Hematopoietic multipotent progenitor cell treated with erythropoietin and hydrocortisone succinate and interleukin-3 and kit ligand, for 17 days (in vitro differentiated cells): ENCODE data around the gene SUMO2.
"Not testable (repeated sequence)": the region's sequence is repeated elsewhere in the genome, so short reads cannot be mapped to it uniquely, and the experiment has no call there.

Source experiments
- DNase-seq: peaks from one replicate; pipeline ENCODE4 v3.0.0-alpha.2; 2015; ENCODE audit warnings: low spot score

SUMO2 gene

DNA sequence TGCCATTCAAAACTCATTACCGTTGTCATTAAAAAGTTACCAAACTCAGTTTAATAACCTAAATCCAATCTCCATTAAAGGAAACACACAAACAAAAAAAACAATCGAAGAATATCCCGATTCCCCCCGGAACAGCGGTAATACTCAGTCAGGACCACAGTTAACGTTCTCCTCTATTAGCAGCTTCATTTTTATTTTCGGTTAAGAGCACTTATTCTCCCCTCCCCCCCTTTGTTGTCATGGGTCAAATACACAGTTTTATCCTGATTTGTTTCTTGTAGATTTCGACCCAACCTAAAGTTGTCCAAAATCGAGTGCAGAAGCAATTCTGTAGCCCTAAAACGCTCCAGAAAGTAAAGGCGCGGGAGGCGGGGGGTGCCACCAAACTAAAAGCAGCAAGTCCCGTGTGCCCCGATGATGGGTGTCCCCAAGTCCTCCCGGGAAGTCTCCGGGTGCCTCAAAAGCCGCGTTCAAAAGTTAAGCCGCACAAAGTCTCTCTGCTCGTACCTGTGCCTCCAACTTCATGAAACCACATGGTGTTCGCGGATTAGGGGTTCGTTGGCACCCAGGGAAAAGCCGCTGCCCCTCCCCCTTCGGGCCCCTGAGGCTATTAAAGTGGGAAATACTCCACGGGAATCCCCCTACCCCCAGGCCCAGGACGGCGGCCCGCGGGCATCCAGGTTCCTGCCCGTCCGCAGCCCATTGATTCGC lies 996 bp downstream of the SUMO2 start:
- peak; percentile 47 for DNase-seq

DNA sequence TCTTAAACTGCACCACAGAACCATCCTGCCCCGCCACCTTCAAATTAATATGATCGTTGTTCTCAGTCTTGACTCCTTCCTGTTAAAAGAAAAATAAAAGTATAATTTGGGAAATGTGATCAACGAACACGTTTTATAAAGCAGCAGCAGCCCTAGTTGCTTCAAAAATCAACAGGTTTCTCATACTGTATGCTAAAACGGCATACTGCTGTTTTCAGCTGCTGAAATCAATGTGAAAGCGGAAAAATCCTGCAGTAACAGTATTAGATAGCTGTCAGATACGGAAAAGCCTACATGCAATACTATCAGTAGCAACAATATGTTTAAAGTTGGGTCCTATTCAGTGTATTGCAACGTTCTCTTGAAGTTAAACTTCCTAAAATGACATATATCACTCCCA lies 1.6 kb downstream of the SUMO2 start:
- DNase-seq = peak; percentile 19

DNA sequence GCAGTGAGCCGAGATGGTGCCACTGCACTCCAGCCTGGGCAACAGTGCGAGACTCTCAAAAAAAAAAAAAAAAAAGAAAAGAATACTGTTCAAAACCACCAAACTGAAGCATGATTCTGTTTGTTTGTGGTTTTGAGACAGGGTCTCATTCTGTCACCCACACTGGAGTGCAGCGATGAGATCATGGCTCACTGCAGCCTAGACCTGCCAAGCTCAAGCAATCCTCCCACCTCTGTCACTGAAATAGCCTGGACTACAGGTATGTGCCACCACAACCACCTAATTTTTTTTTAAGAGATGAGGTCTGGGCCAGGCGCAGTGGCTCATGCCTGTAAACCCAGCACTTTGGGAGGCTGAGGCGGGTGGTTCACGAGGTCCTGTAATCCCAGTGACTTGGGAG lies 4.3 kb downstream of the SUMO2 start:
- DNase-seq = no peak

DNA sequence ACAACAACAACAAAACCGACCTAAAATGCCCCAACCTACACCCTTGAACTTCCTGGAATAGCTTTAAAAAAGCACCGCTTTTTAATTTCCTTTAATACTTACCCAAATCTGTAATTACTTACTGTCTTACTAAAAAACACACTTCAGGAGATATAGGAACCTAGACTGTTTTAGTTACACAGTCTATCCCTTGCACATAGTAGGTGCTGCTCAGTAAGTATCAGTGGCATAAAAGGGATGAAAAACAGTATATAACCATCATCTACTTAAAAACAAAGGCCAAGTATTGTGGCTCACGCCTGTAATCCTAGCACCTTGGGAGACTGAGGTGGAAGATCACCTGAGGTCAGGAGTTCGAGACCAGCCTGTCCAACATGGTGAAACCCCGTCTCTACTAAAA lies 6.1 kb downstream of the SUMO2 start:
- no peak for DNase-seq

DNA sequence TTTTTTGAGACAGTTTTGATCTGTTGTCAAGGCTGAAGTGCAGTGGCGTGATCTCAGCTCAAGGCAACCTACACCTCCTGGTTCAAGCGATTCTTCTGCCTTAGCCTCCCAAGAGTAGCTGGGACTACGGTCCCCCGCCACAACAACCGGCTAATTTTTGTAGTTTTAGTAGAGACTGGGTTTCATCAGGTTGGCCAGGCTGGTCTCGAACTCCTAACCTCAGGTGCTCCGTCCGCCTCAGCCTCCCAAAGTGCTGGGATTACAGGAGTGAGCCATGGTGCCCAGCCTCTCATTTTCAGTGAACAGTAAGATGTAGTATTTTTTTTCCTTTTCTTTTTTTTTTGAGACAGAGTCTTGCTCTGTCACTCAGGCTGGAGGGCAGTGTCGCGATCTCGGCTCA lies 7.8 kb downstream of the SUMO2 start:
- DNase-seq = no peak

DNA sequence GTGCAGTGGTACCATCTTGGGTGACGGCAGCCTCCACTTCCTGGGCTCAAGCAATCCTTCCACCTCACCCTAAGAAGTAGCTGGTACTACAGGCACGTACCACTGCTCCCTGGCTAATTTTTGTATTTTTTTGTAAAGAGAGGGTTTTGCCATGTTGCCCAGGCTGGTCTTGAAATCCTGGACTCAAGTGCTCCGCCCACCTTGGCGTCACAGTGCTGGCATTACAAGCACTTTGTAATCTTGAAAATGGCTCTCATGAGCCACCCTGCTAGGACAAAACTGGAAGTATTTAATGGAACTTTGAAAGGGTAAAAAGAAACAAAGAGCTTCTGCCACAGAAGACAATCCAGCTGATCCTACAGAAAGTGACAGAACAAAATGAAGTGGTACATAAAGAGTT lies 9.2 kb downstream of the SUMO2 start:
- DNase-seq = peak; percentile 27

DNA sequence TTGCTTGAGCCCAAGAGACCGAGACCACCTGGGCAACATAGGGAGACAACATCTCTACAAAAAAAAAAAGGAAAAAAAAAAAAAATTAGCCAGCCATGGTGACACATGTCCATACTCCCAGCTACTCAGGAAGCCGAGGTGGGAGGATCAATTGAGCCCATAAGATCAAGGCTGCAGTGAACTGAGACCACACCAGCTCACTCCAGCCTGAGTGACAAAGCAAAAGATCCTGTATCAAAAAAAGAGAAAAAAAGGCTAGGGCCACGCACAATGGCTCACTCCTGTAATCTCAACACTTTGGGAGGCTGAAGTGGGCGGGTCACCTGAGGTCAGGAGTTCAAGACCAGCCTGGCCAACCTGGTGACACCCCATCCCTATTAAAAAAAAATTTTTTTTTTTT lies 13.8 kb downstream of the SUMO2 start:
- DNase-seq = no peak

DNA sequence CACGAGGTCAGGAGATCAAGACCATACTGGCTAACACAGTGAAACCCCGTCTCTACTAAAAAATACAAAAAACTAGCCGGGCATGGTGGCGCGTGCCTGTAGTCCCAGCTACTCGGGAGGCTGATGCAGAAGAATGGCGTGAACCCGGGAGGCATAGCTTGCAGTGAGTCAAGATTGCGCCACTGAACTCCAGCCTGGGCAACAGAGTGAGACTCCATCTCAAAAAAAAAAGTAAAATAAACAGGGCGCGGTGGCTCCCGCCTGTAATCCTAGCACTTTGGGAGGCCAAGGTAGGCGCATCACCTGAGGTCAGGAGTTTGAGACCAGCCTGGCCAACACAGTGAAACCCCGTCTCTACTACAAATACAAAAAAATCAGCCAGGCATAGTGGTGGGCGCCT lies 18.2 kb downstream of the SUMO2 start:
- not testable (repeated sequence) for DNase-seq

DNA sequence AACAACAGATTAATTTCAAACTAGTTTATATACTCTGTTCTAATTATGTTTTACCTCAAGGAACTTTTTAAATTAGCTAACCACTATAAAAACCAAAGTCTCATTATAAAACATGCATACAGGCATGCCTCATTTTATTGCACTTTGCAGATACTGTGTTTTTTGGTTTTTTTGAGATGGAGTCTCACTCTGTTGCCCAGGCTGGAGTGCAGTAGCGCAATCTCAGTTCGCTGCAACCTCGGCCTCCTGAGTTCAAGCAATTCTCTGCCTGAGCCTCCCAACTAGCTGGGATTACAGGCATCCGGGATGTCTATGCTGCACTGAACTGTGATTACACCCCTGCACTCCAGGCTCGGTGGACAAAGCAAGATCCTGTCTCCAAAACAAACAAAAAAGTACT lies 19.7 kb downstream of the SUMO2 start:
- no peak for DNase-seq

DNA sequence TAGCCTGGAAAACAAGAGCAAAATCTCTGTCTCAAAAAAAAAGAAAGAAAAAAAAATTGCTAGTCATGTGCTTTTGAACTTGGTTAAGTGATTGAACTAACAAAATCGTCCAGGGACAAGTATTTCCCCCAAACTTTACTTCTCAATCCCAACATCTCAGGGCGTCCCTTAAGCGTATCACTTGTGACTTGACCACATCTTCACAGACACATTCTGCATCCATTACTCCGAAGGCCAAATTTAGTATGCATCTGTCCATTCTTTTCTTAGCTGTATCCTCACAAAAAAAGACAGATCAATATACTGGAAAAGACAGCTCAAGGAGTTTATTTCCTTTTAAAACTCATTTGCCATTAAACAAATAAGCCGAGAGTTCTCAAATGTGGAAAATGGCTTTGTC lies 22.5 kb downstream of the SUMO2 start:
- no peak for DNase-seq

DNA sequence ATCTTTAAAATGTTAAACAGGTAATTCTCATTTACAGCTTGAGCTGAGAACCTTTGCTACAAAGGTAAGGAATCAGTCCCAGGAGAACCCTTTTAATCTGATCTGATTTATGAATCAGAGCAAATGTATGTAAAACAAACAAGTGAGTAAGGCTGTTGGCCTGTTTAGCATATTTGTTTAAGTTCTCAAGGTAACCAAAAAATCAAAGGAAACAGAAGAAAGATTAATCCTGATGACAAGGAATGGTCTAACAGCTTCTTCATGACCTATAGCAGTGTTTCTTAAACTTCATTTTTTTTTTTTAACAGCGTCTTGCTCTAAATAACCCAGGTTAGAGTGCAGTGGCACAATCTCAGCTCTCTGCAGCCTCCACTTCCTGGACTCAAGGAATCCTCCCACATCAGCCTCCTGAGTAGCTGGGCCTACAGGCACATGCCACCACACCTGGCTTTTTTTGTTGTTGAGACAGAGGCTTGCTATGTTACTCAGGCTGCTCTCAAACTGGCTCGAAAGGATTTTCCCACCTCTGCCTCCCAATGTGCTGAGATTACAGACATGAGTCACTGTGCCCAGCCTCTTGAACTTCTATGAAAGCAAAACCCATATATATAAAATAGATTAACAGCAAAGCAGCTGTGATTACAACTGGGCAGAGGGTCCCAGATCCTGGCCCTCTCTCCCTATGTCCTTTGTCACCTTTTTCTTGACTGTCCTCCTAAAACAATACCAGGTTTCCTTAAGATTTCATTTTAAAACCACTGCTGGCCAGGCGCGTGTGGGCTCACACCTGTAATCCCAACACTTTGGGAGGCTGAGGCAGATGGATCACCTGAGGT lies 23.3 kb downstream of the SUMO2 start:
- no peak for DNase-seq

DNA sequence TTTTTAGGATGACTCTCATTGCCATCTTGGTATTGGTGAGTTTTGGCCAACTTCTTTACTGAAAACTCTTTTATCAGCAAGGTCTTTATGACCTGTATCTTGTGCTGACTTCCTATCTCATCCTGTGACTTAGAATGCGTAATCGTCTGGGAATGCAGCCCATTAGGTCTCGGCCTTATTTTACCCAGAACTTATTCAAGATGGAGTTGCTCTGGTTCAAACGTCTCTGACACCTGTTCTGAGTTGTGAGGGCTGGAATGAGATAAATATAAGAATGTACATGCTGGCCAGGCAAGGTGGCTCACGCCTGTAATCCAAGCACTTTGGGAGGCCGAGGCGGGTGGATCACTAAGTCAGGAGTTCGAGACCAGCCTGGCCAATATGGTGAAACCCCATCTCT lies 24.3 kb downstream of the SUMO2 start:
- DNase-seq = not testable (repeated sequence)

DNA sequence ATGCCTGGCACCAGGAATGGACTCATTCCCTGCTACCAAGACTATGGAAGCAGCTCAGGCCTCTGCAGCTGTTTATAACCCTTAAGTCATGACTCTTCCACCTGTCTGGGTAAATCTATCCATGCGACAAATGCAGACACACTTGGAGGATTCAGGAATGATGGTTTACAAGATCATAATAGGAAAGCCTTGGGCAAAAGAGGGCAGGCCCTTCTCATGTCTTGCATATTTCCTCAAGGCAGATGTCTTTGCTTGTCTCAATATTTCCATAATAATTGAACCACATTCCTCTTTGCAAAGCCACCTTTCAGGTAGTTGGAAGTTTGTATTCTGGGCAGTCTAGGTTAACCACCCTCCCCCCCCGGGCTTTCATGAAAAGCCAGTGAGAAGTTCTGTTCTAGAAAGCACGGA lies 27.6 kb downstream of the SUMO2 start:
- DNase-seq = no peak

DNA sequence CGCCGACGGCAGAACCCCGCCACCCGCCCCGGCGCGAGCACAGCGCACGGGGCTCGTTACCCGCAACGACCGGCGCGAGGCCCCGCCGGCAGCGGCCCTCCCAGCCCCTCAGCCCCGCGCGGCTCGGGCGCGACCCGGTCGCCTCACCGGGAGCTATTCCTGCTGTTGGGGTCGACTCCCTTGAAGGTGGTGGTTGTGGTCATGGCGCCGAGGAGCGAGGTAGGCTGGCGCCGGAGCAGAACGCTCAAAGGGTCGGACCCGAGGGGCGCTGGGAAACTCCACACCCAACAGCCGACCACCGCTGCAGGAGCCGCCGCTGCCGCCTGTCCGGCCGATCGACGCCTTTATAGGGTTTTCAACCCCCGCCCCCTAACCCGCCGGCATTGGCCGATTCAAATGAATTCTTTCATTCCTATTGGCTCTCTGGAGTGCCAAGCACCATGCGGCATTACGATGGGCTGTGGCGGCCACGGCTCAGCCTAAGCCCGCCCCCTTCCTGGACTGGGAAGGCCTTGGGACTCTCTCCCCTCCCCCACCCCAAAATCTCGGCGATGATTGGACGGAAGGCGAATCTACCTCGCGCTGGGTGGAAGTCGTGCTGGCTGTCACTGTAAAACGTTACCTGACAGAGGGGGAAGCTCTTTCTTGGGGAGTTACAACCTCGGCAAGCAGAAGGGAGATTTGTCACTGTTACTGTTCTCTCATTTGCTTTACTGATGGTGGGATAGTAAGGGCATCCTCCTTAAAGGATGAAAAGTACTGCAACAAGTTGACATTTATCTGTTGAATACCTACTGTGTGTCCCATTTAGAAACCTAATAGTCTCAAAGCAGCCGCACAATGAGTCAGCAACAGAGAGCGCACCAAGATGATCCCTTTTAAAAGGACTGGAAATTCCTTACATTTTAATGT lies 28.3 kb downstream of the SUMO2 start, which contains the start of gene JPT1:
TSS of gene JPT1 (minus strand) at position 318 of the 912 bp plus-strand sequence. CDS start at position 203, 115 bp downstream.
- peak; percentile 97 for DNase-seq

DNA sequence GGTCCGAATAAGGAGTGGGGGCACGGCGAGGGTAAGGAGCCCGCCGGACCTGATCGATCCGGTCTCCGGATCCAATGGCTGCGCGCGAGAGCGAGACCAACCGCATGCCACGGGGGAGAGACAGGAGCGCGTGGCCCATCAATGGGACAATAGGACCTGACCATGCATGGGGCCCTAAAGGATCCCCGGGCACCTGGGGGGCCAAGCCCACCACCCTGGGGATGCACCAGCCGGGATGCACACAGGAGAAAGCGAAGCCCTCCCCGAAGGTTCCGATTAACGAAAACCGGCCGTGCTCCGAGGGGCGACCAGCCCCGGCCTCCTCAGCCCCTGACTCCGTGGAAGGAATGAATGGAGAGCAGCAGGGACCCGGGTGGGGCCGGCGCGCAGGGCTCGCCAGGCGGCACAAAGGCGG lies 29.0 kb downstream of the SUMO2 start:
- DNase-seq = no peak

DNA sequence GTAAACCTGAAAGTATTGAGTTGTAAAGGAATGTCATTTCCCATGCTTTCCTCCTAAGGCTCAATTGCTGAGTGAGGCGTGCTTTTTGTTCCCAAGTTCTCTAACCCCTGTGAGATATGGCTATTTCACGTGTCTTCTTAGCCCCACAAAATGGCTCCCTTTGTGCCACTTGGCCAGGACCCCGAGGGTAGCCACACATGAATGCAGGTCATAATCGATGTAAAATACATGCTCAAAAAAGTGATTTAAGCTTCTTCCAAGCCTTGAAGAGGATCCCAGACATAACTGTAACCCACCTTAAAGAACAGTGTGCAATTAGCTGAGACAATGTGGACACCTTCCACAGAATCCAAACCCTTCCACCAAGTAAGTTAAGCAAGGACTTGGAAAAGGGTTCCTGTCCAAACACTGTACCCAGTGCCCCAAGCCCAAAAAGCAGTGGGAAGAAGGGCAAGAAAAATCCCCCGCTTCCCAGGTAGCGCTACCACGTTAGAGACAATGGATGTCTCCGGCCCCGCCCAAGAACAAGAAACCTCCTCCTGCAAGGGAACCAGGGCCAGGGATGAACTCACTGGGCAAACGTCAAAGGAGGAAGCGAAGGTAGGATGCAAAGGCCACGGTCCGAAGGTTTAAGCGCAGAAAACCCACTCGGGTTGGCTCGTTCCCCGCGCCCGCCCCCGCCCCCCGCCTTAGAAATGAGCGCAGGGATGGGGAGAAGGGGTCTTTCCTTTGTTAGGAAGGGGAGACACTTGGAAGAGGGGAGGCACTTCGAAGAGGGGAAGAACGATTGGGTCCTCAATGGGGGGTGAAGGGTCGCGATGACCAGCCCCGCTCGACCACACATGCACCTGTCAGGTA lies 29.6 kb downstream of the SUMO2 start:
- no peak for DNase-seq

DNA sequence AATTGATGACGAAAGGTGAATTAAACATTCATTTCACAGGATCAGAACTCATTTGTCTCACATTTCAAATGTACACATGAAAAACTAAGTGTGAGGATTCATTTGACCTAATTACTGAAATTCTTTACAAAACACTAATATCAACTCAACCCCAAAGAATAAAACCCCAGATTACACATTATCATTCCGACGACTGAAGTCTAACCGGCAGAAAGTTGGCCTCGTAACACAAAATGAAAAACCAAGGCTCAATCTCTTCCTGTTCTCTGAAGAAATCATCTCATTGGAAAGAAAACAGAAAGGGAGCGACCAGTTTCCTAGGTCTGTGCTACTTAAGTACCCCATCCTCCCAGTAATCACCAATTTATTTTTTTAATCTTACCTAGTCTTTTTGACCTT lies 30.2 kb downstream of the SUMO2 start:
- DNase-seq = no peak

DNA sequence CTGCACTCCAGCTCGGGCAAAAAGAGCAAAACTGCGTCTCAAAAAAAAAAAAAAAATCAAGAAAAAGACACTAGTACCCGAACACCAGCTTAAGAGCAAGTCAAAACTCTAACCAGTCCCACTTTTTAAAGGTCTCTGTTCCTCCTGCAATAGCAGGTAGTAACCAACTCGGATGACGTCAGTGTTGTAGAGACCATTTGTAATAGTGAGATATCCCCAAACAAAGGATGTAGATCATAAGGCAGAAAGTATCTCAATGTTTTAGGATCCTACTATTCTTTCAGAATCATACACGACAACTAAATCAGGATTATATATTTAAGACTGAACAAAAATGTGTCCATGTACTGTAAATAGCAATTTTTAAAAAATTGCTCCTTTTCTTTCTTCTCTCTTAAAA lies 30.8 kb downstream of the SUMO2 start:
- no peak for DNase-seq

DNA sequence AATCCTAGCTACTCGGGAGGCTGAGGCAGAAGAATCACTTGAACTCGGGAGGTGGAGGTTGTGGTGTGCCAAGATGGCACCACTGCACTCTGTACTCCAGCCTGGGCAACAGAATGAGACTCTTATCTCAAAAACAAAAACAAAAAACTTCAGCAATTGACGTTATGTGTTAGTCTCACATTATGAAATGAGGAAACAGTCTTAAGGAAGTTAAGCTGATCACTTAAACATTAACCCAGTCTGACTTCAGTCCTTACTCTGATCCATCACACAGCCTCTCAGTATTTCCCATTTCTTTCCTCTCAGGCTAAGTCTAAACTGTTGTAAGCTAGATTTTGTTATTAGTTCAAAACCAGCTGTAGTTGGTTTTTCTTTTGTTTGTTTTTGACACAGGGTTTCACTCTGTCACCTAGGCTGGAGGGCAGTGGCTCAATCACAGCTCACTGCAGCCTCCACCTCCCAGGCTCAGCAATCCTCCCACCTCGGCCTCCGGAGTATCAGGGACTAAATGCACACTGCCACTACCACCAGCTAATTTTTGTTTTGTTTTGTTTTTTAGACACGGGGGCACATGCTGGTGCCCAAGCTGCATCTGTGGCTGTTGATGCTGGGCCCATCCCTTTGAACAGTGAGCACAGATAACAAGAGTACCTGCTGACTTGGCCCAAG lies 34.7 kb downstream of the SUMO2 start:
- no peak for DNase-seq

DNA sequence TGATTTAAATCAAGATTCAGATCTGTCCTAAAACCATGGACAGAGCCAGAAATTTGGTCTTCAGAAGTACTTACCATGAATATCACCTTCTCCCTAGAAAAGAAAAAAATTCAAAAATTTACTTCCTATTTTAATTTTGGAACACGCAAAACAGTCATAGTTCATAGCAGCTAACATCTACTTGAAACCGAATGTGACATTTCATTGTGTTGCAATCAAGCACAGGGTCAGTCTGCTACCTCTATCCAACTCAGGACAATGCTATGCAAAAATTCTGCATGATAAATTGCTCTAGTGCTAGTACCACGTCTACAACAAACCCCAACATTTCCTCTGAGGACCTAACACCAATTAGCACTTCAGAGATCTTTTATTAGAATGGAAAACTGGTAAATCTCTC lies 36.2 kb downstream of the SUMO2 start:
- no peak for DNase-seq
